ENCODE results near the gene NEK3.
"Not testable (repeated sequence)": the region's sequence is repeated elsewhere in the genome, so short reads cannot be mapped to it uniquely, and the experiment has no call there.

GRCh38 chr13:52173970-52174369, 14.6 kb upstream of the NEK3 start:
- TF ChIP-seq, protein P1, sequence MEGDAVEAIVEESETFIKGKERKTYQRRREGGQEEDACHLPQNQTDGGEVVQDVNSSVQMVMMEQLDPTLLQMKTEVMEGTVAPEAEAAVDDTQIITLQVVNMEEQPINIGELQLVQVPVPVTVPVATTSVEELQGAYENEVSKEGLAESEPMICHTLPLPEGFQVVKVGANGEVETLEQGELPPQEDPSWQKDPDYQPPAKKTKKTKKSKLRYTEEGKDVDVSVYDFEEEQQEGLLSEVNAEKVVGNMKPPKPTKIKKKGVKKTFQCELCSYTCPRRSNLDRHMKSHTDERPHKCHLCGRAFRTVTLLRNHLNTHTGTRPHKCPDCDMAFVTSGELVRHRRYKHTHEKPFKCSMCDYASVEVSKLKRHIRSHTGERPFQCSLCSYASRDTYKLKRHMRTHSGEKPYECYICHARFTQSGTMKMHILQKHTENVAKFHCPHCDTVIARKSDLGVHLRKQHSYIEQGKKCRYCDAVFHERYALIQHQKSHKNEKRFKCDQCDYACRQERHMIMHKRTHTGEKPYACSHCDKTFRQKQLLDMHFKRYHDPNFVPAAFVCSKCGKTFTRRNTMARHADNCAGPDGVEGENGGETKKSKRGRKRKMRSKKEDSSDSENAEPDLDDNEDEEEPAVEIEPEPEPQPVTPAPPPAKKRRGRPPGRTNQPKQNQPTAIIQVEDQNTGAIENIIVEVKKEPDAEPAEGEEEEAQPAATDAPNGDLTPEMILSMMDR (IDR thresholded peaks at IDR 0.05) = not testable (repeated sequence)
- not testable (repeated sequence) for TF ChIP-seq POLR2A, POLR2AphosphoS5 (IDR thresholded peaks at IDR 0.05)
